Measurements from ENCODE around the gene R3HDM1. TPM values are rescaled to one million over a fixed set of nuclear protein-coding genes. Genes with fewer than 3 reads are reported as not detected.
"Not testable (repeated sequence)": the region's sequence is repeated elsewhere in the genome, so short reads cannot be mapped to it uniquely, and the experiment has no call there.

Gene R3HDM1
- total RNA-seq, 2 donors from 2014 or later, result 9.3 to 51.5 TPM

DNA sequence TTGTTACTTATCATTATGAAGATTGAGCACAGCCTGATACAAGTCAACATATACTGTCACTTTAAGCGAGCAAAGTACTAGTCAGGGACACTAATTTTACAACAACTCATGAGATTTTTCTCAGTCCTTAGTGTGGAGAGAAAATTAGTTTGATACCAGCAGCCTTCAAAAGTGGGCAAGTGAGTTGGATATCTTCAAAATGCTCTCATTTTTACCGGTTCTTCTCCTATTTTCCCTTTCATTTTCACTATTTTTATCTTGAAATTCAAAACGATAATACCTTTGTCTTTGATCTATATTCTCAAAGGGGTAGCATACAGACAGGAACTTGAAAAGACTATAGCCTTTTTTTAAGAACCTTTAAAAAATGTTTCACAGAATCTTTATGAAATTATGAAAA is 158.4 kb downstream of the R3HDM1 start:
- TF ChIP-seq POLR2A (IDR thresholded peaks at IDR 0.05) (no peak), POLR2AphosphoS5 (IDR thresholded peaks at IDR 0.05) (no peak)
- TF ChIP-seq, protein P1, sequence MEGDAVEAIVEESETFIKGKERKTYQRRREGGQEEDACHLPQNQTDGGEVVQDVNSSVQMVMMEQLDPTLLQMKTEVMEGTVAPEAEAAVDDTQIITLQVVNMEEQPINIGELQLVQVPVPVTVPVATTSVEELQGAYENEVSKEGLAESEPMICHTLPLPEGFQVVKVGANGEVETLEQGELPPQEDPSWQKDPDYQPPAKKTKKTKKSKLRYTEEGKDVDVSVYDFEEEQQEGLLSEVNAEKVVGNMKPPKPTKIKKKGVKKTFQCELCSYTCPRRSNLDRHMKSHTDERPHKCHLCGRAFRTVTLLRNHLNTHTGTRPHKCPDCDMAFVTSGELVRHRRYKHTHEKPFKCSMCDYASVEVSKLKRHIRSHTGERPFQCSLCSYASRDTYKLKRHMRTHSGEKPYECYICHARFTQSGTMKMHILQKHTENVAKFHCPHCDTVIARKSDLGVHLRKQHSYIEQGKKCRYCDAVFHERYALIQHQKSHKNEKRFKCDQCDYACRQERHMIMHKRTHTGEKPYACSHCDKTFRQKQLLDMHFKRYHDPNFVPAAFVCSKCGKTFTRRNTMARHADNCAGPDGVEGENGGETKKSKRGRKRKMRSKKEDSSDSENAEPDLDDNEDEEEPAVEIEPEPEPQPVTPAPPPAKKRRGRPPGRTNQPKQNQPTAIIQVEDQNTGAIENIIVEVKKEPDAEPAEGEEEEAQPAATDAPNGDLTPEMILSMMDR (IDR thresholded peaks at IDR 0.05), result no peak
- H3K9me3 ChIP-seq, result no peaks in the 10 kb centered on the region
- WGBS, result 82% methylated on average over 3 of the region's 3 CpGs
- H3K4me1 ChIP-seq (replicated peaks), result no peaks in the 10 kb centered on the region
- H3K27ac ChIP-seq, result no peak overlapping the region
- H3K27me3 ChIP-seq (replicated peaks; ENCODE audit: insufficient read depth), result no peaks in the 10 kb centered on the region
- DNase-seq (ENCODE audit: low spot score), result no peak
- H3K4me3 ChIP-seq, result no peak overlapping the region
- no peaks in the 10 kb centered on the region for H3K36me3 ChIP-seq
- intact Hi-C loops (cut with DNase I), result no loop called here

DNA sequence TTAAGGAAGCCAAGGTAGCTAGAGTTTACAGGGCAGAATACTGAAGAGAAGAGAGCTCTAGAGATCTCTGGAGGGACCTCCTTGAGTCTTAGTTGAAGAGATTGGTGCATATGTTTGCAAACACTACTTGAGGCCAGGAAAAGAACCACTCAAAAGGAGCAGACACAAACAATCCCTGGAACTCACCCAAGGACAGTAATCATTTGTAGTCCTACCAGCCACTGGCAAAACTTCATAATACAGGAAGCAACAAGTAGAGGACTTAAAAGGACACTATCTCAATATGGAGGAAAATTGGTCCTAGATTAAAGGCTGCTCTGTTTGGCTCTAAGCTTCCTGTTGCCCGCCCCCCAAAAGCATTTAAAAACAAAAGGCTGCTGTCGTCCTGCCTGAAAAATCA is 163.4 kb downstream of the R3HDM1 start:
- WGBS, result 50% methylated on average over 2 of the region's 2 CpGs
- no peak for DNase-seq (ENCODE audit: low spot score)
- no peaks in the 10 kb centered on the region for H3K4me1 ChIP-seq (replicated peaks)

DNA sequence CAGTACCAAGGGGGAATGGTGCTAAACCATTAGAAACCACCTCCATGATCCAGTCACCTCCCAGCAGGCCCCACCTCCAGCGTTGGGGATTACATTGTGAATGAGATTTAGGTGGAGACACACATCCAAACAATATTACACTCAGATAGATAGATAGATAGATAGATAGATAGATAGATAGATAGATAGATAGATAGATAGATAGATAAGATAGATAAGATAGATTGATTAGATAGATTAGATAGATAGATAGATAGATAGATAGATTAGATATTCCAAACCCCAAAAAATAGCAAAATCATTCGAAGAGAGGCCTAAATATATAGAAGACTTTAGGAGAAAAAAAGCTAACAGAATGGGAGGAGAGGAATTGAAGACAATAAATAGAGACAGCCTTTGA is 167.6 kb downstream of the R3HDM1 start:
- TF ChIP-seq POLR2A (IDR thresholded peaks at IDR 0.05), result no peak
- no peaks in the 10 kb centered on the region for H3K4me1 ChIP-seq (replicated peaks)
- intact Hi-C loops (cut with DNase I), result no loop called here
- H3K36me3 ChIP-seq, result no peaks in the 10 kb centered on the region
- no peak overlapping the region for H3K27ac ChIP-seq
- no peaks in the 10 kb centered on the region for H3K9me3 ChIP-seq
- WGBS, result 84% methylated on average over 2 of the region's 2 CpGs
- H3K4me3 ChIP-seq, result no peak overlapping the region
- no peak for DNase-seq (ENCODE audit: low spot score)
- no peaks in the 10 kb centered on the region for H3K27me3 ChIP-seq (replicated peaks; ENCODE audit: insufficient read depth)

More for the DNA sequence above, 163.4 kb downstream of the R3HDM1 start:
- no peaks in the 10 kb centered on the region for H3K9me3 ChIP-seq
- no peaks in the 10 kb centered on the region for H3K27me3 ChIP-seq (replicated peaks; ENCODE audit: insufficient read depth)
- TF ChIP-seq, protein P1 (IDR thresholded peaks at IDR 0.05), result no peak
- TF ChIP-seq POLR2A (IDR thresholded peaks at IDR 0.05), result no peak
- no peak for TF ChIP-seq POLR2AphosphoS5 (IDR thresholded peaks at IDR 0.05)
- intact Hi-C loops (cut with DNase I), result no loop called here
- no peak overlapping the region for H3K4me3 ChIP-seq
- no peak overlapping the region for H3K27ac ChIP-seq
- no peaks in the 10 kb centered on the region for H3K36me3 ChIP-seq

DNA sequence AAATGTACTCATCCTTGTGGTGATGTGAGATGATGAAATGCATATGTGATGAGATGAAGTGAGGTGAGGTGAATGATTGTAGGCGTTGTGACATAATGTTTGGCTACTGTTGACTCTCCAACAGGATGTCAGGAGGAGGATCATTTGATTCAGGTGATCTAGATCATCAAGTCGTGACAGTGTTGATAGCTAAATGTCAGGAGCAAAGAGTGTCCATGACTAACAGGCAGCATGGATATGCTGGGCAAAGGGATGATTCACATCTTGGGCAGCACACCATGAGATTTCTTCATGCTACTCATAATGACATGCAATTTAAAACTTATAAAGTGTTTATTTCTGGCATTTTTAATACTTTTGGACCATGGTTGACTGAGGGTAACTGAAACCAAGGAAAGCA is 170.2 kb downstream of the R3HDM1 start:
- Histone ChIP-seq H3K9me3 (no peaks in the 10 kb centered on the region), H3K27me3 (replicated peaks; ENCODE audit: insufficient read depth) (no peaks in the 10 kb centered on the region), H3K4me3 (no peak overlapping the region), H3K36me3 (no peaks in the 10 kb centered on the region), H3K27ac (no peak overlapping the region), H3K4me1 (replicated peaks) (no peaks in the 10 kb centered on the region)
- WGBS, result 84% methylated on average over 2 of the region's 2 CpGs
- no peak for TF ChIP-seq POLR2AphosphoS5 (IDR thresholded peaks at IDR 0.05)
- no peak for TF ChIP-seq POLR2A (IDR thresholded peaks at IDR 0.05)
- intact Hi-C loops (cut with DNase I), result no loop called here
- DNase-seq (ENCODE audit: low spot score), result no peak

DNA sequence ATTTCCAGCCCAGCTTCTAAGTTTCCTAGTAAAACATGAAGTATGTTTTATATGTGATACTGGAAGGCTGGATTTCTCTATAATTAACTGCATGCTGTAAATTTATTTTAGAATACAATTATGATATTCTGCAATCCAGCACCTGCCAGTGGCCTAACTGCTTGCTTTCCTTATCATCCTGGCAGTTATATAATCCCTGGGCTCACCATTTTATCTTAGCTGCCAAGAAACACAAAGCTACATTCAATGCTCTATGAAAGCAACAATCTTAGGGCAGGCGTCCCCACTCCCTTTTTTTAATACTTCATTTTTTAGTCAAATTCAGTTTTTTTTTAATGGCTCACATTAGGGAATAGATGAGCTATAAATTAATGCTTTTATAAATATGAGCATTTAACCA is 172.0 kb downstream of the R3HDM1 start:
- 38% methylated on average over 1 of the region's 1 CpG for WGBS

DNA sequence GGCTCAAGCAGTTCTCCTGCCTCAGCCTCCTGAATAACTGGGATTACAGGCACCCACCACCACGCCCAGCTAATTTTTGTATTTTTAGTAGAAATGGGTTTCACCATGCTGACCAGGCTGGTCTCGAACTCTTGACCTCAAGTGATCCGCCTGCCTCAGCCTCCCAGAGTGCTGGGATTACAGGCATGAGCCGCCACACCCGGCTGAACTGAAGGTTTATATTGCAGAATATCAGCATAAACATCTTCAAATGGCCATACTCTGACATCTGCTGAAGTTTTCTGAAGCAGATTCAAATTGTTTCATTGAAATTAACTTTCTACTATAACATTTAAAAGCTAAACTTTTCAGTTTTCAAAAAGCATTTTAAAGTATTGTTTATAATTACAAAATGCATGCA is 172.8 kb downstream of the R3HDM1 start:
- H3K4me1 ChIP-seq (replicated peaks); H3K4me3 ChIP-seq; intact Hi-C loops (cut with DNase I); H3K36me3 ChIP-seq; H3K27me3 ChIP-seq (replicated peaks; ENCODE audit: insufficient read depth); DNase-seq (ENCODE audit: low spot score); H3K27ac ChIP-seq; H3K9me3 ChIP-seq: not testable (repeated sequence)
- 99% methylated on average over 5 of the region's 5 CpGs for WGBS

More for the DNA sequence above, 172.0 kb downstream of the R3HDM1 start:
- DNase-seq (ENCODE audit: low spot score), result no peak
- TF ChIP-seq POLR2A (IDR thresholded peaks at IDR 0.05) (no peak), POLR2AphosphoS5 (IDR thresholded peaks at IDR 0.05) (no peak)
- TF ChIP-seq, protein P1 (IDR thresholded peaks at IDR 0.05), result no peak
- H3K36me3 ChIP-seq, result no peaks in the 10 kb centered on the region
- no peak overlapping the region for H3K27ac ChIP-seq
- H3K4me1 ChIP-seq (replicated peaks), result no peaks in the 10 kb centered on the region
- no peaks in the 10 kb centered on the region for H3K27me3 ChIP-seq (replicated peaks; ENCODE audit: insufficient read depth)
- H3K9me3 ChIP-seq, result no peaks in the 10 kb centered on the region
- intact Hi-C loops (cut with DNase I), result no loop called here
- H3K4me3 ChIP-seq, result no peak overlapping the region

Measured in prostate gland (tissue), 2 donors.